HG02885 (cell line): ENCODE results near the gene RANBP3.
"Not testable (repeated sequence)": the region's sequence is repeated elsewhere in the genome, so short reads cannot be mapped to it uniquely, and the experiment has no call there.

Source experiments
- ATAC-seq: cut with Tn5 transposase; IDR thresholded peaks from one replicate; pipeline ENCODE4 v1.9.1; 2021; ENCODE audit warnings: mild to moderate bottlenecking; ENCODE audit not compliant: unreplicated experiment, poor library complexity

Gene RANBP3

DNA sequence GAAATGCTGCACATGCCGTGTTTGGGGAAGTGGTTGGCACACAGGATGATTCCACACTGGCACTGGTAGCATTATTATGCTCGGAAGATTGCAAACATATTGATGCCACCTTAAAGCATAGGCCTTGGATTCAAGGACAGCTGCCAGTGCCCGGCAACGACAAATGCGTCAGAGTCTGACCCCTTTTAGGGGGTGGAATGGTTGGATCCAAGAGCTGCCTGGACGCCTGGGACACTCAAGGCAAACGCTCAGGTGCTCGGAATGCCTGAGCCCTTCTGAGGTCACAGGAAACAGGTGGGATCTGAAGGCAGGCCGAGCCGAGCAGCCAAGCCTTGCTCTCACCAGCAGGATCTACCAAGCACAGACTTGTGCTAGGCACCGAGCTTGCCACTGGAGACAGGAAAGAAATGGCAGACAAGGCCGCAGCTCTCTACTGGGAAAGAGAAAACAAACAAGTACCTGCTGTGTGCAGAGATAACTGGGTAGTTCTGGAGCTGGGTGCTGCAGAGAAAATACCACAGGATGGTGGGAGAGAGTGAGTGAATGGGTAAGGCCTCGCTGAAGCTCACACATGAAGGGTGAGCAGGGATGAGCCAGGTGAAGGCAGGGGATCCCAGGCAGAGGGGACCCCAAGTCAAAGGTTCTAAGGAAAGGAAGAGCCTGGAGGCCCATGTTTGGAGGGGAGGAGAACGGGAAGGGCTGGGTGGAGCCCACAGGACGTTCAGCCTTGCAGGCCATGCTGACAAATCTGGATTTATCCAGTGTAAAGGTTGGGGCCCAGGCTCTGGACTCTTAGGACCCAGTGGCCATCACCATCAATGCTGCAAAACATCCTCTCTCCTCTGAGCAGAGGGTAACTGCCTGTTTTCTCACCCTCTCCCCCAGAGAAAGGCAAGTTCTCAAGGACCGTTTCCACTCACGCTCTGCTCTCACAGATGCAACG, 9.2 kb downstream of the RANBP3 start:
- ATAC-seq = no peak

DNA sequence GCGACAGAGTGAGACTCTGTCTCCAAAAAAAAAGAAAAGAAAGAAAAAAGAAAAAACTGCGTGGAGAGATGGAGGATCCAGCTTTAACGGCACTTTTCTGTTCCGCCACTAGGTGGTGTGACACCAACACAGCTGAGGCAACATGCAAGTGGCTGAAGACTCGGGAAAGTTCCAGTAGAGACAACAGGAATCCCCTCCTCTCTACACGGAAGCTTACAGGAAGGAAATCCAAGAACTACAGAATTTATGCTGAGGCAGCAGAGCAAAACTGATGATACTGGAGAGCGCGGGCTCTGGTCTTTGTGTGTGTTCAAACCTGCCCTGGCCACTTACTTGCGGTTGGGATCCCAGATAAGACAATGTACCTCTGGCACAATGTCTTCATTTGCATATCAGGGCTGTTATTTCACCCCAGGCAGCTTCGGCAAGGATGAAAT, 9.9 kb downstream of the RANBP3 start:
- no peak for ATAC-seq

DNA sequence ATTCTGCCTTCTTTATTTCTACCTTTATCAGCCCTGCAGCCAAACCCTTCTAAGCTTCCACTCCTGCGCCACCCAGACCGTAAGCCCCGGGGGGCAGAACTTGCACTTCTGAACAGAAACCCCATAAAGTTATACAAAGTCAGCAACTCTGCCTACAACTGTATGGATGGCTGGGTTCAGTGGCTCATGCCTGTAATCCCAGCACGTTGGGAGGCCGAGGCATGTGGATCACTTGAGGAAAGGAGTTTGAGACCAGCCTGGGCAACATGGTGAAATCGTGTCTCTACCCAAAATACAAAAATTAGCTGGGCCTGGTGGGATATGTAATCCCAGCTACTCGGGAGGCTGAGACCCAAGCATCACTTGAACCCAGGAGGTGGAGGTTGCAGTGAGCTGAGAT, 10.4 kb downstream of the RANBP3 start:
- ATAC-seq = no peak

DNA sequence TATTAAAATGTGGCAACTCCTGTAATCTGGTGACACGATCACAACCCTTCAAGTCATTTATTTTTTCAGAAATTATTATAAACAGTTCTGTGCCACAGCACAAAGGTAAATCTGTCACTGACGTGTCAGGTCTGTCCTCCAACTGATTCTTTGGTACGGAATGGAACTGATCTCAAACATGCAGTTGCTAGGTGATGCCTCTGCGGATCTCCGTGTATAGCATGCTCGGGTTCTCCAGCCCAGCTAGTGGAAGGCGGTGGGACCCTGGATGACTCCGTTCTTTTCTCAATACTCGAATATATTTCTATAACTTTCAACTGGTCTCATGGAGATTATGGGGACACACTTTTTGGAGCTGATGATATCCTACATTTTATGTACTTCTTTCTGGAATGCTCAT, 11.0 kb downstream of the RANBP3 start:
- ATAC-seq = no peak

DNA sequence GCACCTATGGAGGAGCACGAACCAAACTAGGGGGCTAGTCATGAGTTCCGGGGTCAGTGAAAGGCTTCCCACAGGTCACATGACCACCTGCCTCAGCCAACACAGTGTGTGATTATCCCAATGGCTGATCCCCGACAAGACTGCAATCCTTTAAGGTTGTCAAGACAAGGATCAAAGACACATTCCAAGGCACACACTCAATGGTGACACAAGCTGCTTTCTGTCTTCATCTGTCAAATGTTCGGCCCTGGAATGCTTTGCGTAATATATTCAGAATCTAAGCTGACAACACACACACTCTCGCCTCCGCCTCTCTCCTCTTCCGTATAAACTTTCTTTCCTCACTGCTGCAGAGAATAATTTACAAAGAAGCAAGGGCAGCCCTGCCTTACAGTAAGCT, 11.7 kb downstream of the RANBP3 start:
- ATAC-seq = no peak

DNA sequence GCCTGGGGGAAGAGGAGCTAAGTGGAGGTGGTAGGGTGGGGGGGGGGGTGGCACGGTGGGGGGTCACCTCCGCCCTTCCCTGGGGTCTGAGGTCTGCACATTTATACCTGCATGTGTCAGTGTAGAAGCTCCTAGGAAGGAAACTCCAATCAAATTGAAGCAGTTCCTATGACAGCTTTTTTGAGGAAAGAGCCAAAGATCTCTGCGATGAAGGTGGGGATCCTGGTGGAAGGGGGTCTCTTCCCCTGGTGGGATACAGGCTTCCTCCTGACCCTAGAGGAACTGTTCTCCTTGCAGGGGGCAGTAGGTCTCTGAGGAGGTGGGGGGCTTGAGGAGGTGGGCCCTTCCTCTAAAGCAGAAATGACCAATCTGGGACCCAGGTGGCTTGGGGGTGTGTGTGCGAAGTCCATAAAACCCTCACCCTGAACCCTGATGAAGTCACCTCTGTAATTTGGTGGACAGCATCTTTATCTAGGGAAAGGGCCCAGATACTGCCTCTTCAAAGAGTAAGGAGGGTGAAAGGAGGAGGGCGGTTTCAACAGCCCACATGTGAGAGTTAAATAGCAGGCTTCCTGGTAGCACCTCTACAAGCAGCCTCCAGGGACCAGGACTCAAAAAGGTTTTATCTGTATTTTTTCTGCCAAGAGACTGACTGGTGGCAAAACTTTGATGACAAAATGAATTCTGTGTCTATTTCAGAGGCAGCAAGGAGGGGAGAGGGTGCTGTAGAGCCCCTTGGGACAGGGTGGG, 12.9 kb downstream of the RANBP3 start:
- no peak for ATAC-seq

DNA sequence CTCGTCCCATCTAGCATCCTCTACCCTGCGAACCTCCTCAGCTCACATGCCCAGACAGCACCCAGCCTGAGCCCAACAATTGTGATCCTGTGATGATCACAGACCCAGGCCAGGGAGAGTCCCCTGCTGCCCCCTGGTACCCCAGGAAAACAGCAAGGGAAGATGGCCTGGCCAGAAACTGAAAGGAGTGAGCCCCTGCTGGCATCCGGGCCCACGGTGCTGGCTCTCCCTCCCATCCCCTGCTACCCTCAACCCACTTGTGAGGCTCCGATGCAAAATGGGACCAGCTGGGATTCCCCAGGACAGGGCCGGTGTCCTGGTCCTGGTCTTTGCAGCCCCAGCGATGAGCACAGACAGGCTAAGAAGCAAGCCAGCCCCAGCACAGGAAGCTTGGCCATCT, 14.1 kb downstream of the RANBP3 start:
- ATAC-seq = no peak

DNA sequence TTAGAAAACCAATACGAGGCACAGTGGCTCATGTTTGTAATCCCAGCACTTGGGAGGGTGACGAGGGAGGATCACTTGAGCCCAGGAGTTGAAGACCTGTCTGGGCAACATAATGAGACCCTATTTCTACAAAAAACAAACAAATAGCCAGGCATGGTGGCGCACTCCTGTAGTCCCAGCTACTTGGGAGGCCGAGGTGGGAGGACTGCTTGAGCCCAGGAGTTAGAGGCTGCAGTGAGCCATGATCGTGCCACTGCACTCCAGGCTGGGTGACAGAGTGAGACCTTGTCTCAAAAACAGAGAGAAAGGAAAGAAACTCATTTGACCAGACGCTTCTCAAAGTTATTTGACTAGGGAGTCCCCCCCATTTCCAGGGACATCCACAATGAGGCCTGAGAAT, 14.7 kb downstream of the RANBP3 start:
- not testable (repeated sequence) for ATAC-seq

DNA sequence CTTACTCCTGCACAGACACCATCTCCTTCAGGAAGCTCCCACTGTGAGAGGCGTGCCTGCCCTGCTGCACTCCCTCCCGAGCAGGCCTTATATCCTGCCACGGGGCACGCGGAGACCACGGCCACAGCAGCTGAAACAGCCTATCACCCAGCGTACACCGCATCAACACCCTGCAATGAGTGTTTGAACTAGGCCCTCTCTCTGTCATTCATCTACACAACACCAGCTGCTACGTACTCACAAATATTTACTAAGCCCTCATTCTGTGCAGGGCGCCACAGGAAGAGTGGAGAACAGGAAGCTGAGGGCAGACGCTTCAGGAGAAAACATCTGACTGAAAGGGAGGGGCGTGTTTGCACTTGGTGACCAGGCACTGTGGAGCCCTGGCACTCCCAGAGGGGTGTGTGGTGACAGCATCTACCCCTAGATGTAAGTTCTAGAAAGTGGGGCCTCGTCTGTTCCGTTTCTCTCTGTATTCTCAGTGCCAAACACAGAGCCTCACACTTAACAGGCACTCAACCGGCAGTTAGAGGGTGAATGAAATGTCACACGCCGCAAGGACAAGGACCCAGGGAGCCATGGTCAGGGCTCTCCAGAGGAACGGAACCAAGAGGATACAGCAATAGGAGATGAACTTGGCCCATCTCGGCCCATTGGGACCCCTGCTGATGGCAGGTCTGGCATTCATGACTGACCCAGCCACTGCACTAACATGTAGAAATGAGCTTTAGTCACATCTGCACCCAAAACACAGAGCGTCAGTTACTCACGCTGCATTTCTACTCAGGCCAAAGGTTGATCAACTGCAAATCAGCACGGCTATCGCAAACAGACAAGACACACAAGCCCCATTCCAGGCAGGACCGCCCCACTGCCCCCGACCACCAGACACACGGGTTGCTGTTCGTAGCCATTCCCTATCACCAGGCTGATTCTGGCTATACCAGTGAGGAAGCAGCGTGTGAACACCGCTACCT, 15.7 kb downstream of the RANBP3 start:
- no peak for ATAC-seq

DNA sequence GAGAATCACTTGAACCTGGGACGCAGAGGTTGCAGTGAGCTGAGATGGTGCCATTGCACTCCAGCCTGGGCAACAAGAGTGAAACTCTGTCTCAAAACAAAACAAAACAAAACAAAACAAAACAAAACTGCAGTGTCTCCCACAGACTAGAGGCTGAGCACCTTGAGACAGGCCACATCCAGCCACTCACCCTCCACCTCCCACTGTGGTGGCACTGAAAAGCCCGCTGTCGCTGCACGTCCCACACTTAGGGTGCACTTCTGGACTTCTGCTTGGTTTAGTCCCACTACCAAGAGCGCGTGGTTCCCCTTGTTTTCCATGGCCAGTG, 16.3 kb downstream of the RANBP3 start:
- ATAC-seq = not testable (repeated sequence)

DNA sequence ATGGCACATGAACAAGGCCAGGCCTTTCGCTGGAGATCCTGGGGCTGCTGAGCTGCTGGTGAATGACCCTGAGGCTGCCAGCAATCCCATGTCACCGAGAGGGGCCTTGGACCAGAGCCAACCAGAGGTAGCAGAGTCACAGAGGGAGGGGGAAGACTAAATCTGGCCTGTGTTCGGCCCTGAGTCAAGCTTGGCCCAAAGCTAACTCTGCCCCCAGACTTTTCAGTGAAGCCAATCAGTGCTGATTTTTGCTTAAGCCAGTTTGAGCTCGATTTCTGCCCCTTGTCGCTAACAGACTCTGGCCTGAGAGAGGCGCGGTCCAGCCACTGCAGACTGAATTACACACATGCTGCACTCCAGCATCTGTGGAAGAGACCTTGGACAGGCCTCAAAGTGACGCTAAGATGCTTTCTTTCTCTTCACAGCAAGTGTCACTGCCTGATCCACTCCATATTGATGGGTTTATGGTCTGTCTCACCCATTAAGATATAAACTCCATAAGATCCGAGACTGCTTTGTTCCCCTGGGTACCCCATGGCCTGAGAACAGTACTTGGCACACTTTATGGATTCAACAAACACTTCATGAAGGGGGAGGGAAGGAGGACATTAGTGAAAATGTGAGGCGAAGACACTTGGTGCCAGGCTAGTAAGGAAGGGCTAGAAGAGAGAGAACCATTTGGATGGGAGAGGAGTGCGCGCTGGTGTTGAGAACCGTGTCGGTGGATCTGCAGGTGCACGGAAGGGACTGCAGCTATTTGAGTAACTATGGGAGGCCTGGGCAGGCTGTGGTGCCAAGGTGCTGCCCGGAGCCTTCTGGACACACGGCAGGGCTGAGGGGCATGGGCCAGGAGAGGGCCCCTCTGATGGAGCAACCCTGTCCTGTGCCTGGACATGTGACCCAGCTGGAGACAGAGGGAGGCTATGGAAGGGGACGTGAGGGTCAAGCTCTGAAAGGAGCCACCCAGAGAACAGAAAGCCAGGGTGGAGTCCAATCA, 17.6 kb downstream of the RANBP3 start:
- ATAC-seq = no peak

DNA sequence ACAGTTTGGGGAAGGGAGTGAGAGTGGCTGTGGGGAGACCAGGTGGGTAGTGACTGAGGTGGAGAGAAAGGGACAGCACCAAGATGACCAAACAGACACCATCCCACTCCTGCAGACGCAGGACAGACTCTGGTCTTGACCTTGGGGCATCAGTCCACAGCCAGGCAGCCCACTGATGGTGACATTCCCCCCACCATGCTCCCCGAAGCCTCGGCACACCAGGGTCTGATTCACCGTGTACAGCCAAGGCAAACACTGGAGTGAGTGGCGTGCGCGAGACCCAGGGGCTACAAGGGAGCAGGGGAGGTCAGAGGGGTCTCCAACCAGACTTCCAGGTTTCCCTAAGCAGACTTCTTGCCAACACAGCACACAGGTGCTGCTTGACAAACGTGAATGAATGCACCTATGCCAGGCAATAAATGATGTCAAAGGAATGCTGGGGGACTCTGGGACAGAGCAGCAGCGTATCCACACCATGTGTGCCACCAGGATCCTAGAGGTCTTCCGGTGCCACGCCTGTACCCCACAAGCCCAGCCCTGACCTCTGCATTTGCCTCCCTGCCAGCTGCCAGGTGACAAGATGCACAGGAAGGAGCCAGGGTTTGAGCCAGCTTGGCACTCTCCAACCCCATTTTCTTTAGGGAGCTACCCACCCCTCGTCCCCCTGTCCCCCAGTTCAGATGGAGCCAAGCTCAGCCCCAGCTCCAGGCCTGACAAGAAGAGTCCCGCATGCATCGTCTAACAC, 18.5 kb downstream of the RANBP3 start:
- ATAC-seq = no peak

DNA sequence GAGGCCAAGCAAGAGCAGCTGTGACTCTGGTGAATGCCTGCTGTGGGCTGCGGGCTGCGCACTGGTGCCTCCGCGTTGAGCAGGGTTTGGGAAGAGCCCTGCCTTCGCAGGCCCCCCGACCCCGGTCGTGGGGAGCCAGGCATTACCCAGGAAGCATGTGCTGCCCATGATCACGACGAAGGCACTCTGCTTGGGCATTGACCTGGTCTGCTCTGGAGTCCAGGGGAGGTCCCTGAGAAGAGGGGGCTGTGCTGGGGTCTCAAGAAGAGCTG, 19.2 kb downstream of the RANBP3 start:
- ATAC-seq = no peak

DNA sequence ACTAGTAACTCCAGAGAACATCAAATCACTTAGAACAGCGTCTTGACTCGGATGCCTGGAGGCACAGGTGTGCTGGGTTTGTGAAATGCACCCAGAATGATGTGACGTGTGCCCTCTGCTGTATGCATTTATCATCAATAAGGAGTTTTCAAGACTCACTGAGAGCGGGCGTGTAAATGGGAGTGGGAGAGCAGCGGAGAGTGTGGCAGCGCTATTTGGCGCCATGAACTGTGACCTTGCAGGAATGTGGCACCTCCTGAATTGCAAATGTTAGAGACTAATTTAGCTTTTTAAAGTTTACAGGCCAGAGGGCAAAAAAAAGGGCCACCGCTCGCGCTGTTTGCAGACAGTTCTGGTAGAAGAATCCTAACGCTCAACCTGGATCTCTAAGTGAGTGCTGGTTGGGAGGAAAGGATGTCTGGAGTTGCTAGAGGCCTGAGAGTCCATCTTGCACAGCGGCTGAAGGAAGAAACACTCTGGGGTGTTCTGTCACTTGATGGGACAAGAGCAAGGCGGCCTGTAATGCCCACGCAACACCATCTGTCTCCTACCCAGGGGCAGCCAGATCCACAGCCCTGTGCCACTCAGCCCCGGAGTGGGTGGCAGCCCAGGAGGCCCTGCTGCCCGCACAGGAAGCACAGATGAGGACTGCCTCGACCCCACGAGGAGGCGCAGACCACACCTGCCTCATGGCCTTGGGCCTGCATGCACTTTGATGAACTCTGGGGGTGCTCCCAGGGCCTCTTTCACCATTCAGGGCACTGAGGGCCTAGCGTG, 19.7 kb downstream of the RANBP3 start:
- ATAC-seq = no peak

DNA sequence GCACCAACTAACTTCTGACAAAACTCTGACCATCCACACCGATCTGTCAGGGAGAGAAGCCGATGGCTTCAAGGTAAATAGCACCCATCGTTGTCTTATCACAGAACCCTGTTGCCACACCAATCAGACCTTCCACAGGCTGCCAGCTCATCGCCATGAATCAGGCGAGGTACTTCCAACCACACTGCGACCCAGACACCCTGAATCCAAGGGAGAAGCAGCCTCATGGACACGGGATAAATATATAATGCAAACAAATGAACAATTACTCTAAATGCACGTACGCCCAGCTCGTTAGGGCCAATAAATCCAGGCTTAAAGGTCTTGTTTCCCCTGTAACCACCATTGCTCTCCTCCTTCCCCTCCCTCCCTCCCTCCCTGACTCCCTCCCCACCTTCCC, 20.8 kb downstream of the RANBP3 start:
- no peak for ATAC-seq

DNA sequence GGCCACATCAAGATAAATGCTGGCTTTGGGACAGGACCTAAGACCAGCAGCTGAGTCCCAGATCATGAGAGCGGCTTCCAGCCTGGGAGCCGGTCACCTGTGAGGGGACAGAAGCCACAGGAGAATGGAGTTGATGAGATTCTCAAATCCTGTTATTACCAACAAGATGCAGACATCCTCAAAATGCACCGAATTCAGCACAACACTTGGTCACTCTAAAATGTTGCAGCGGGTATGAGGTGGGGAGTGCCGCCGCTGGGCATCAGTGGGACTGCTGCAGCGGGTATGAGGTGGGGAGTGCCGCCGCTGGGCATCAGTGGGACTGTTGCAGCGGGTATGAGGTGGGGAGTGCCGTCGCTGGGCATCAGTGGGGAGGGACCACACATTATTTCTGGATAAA, 21.2 kb downstream of the RANBP3 start:
- ATAC-seq = no peak

DNA sequence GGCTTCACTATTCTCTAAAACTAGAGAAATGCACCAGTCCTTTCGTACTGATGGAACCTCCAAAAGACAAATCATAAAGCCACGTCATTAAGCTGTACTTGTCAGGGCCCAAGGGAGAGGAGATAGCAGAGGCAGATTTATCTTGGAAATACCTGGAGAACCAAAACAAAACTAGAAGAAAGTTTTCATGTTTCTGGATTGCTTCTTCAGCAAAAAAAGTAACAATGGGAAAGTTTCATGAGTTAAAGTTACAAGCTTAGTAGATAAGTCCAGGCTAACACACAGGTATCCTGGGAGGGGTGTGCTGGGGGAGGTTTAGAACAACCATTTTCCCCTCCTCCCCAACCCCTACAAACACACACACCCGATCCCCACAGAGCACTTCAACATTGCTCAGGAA, 21.6 kb downstream of the RANBP3 start:
- no peak for ATAC-seq

DNA sequence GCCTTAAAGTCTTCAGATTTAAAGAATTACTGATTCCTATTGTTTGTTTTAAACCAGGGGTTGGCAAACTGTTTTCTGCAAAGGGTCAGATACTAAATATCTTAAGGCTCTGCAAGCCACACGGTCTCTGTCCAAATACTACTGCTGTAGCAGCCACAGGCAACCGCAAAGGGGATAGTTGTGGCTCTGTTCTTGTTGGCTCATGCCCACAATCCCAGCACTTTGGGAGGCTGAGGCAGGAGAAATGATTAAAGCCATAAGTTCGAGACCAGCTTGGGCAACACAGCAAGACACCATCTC, 22.4 kb downstream of the RANBP3 start:
- no peak for ATAC-seq
